NCI-H2196 treated with DMSO at 0.1 percent for 48 hours (cell line): ENCODE data around the gene SETSIP.
"Not testable (repeated sequence)": the region's sequence is repeated elsewhere in the genome, so short reads cannot be mapped to it uniquely, and the experiment has no call there.

Source experiments
- DNase-seq: peaks from one replicate; lab custom pipeline; 2025; ENCODE audit not compliant: unreplicated experiment; lab: John Stamatoyannopoulos, UW

SETSIP gene

GRCh38 chr1:92075311-92075710 is at the start of gene SETSIP:
Gene SETSIP (minus strand): TSS chr1:92075411. CDS start chr1:92075411, 0 bp downstream.
- DNase-seq: no peak

GRCh38 chr1:92123868-92124267 is 48.7 kb upstream of the SETSIP start:
- no peak for DNase-seq

GRCh38 chr1:92118826-92119225 is 43.6 kb upstream of the SETSIP start:
- no peak for DNase-seq

DNA sequence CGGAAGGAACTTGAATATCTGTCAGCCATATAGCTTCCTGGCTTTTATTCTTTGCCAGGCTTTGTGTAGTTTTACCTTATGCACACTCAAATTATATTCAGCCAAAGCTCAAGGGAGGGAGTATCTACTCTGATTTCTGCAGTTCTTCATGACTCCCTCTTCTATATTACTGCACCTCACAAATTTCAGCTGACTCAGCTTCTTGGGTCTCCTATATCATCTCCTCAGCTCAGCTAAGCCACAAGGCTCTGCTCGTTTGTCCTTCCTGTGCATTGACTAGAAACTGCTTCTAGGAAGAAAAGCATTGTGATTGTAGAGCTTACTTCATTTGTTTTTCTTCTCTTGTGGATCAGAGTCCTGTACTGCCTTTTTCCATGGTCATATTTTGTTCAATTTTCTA is 42.3 kb upstream of the SETSIP start:
- DNase-seq: no peak

GRCh38 chr1:92108631-92109030 is 33.4 kb upstream of the SETSIP start:
- DNase-seq: no peak

GRCh38 chr1:92105546-92106081 is 30.4 kb upstream of the SETSIP start:
- no peak for DNase-seq

DNA sequence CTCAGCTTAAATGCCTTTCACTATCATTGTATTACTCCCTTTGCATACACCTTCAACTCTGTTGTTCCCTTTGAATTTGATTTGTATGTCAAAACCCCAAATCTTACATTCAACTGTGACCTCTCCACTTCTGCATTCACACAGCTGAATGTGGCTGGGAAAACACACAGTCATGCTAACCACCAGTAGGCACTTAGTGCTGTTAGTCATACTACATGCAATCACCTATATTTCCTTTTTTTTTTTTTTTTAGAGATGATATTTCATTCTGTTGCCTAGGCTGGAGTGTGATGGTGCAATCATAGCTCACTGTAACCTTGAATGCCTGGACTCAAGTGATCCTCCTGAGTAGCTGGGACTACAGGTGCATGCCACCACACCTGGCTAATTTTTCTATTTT is 21.1 kb upstream of the SETSIP start:
- DNase-seq: no peak

DNA sequence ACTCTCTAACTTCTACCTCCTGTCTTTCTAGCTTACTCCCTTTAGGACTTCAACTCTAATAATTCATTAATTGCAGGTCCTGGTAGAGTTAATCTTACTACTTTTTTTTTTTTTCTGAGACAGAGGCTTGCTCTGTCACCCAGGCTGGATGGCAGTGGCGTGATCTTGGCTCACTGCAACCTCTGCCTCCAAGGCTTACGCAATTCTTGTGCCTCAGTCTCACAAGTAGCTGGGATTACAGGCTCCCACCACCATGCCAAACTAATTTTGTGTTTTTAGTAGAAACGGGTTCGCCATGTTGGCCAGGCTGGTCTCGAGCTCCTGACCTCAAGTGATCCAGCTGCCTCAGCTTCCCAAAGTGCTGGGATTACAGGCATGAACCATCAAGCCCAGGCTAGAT is 20.7 kb upstream of the SETSIP start:
- DNase-seq: no peak

GRCh38 chr1:92094595-92094994 is 19.4 kb upstream of the SETSIP start:
- no peak for DNase-seq

GRCh38 chr1:92094090-92094489 is 18.9 kb upstream of the SETSIP start:
- no peak for DNase-seq

DNA sequence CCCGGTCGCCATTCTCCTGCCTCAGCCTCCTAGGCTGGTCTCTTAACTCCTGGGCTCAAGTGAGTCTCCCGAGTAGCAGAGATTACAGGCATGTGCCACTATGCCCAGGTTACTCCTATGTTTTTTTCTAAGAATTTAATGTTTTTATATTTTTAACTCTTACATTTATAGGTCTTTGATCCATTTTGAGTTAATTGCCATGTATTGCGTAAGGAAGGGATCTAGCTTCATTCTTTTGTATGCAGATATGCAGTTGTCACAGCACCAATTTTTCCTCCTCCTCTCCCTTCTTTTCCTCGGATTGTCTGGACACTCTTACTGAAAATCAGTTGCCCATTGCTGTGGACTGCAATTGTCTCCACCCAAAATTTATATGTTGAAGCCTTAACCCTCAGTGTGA is 16.4 kb upstream of the SETSIP start:
- DNase-seq: no peak

DNA sequence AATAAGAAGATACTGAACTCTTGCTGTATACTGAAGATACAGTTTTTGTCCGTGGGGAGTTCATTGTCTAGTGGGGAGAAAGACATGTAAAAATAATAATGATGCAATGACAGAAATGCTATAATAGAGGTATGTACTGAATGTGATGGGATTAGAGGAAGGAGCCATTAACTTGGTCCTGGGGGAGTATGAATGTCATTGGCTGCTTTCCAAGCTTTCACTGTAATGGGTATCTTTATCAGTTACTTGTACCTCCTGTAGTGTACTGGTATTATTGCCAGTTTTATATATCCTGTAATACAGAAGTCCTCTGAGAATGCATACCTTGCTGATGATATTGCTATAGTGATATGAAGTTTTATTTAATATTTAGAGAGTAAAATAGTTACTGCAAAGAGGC is 12.3 kb upstream of the SETSIP start:
- DNase-seq: no peak

DNA sequence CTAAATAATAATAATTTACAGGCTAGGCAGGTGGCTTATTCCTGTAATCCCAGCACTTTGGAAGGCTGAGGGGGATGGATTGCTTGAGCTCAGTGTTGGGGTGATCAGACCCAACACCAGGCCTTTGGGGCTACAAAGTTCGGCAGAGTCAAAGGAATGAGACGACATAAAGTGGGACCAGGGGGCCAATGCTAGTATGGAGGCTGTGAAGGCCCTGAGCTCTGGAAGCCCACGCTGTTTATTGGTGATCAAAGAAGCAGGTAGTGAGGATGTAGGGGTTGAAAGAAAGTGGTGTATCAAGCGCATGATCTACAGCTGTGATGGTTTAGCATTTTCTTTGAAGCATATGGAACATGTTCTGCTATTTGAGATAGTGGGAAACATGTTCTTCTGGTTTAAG is 10.5 kb upstream of the SETSIP start:
- no peak for DNase-seq

- no peak for DNase-seq
These were observed 9.4 kb upstream of the SETSIP start for GRCh38 chr1:92084651-92085050.

DNA sequence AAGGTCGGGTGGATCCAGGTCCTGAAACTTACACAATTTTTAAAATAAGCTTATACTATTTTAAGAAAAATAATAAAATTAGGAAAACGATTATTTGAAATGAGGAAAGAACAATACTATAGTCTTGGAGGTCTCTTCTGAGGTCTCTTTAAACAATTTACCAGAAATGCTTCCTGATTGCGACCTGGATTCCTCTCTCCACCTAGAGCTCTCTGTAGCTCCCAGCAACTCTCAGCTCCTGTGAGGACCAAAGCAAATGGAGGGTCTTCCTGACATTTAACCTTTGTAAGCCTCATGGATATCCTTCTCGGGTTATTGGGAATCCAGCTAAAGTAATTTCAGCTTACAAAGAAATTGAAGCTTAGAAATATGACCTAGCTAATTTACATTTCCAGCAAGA is 5.8 kb upstream of the SETSIP start:
- no peak for DNase-seq

GRCh38 chr1:92080128-92080985 is 5.1 kb upstream of the SETSIP start, which contains the start of gene BTBD8:
Gene BTBD8 (plus strand): TSS chr1:92080345. CDS start chr1:92080572, 227 bp downstream.
- DNase-seq: peak; percentile 79

- no peak for DNase-seq
These were observed 4.2 kb upstream of the SETSIP start for GRCh38 chr1:92079441-92079840.

DNA sequence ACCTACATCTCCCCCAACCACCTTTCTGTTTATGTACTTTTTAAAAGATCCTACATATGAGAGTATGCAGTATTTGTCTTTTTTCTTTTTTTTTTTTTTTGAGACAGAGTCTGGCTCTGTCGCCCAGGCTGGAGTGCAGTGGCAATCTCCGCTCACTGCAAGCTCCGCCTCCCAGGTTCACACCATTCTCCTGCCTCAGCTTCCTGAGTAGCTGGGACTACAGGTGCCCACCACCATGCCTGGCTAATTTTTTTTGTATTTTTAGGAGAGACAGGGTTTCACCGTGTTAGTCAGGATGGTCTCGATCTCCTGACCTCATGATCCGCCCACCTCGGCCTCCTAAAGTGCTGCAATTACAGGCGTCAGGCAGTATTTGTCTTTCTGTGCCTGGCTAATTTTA is 2.9 kb upstream of the SETSIP start:
- DNase-seq: not testable (repeated sequence)

DNA sequence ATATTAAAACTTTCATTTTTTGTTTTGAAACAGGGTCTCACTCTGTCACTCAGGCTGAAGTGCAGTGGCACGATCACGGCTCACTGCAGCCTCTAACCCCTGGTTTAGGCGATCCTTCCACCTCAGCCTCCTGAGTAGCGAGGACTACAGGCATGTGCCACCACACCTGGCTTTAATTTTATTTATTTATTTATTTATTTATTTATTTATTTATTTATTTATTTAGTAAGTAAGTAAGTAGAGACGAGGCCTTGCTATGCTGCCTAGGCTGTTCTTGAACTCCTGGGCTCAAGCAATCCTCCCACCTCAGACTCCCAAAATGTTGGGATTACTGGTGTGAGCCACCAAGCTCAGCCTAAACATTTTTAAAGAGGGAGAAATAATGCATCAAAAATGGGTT is 1.2 kb upstream of the SETSIP start:
- no peak for DNase-seq

DNA sequence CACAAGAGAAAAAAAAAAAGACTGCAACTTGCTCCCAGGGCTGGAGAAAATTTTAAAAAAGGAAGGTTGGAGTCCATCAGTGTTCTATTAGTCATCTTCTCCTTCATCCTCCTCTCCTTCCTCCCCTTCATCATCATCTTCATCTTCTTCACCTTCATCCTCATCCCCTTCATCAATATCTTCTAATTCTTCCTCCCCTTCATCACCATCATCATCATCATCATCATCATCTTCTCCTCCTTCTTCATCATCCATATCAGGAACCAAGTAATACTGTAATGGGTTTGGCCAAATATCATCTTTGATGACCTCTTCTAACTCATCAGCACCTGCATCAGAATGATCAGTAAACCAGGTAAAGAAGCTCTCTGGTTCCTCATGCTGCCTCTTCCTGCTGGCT is 765 bp downstream of the SETSIP start:
- DNase-seq: not testable (repeated sequence)

GRCh38 chr1:92070892-92071291 is 4.3 kb downstream of the SETSIP start:
- DNase-seq: no peak

DNA sequence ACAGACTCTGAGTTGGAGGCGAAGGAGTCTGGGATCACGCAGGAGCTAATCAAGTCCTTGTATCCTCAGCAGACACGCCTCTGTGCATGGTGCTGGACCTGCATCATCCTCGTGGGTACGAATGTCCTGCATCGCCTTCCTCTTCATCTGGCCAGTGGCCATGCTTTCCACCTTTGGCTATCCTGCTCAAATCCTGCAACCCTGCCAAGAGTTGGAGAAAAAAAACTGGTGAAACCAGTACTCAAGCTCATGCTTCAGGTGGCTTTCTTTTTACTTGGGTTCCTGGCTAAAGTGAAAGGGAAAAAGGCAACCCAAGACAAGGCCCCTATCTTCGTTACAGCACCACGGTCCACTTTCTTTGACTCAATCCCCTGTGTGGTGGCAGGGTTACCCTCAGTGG is 8.9 kb downstream of the SETSIP start:
- DNase-seq: no peak

- DNase-seq: no peak
These were observed 10.2 kb downstream of the SETSIP start for GRCh38 chr1:92065042-92065441.
